ENCODE measurements around the gene LRRC74A. TPM values are rescaled to one million over a fixed set of nuclear protein-coding genes. Genes with fewer than 3 reads are reported as not detected.
A peak's percentile ranks its signal among the peaks of the same experiment; 100 is the strongest.

Gene LRRC74A
- total RNA-seq, 1 experiment from 2014 or later = not detected

GRCh38 chr14:76848879-76849278, 22.7 kb downstream of the LRRC74A start:
- no peak for DNase-seq
- H3K27me3 ChIP-seq = no peaks in the 10 kb centered on the region; the same call in 1 of the 2 replicates
- H3K27ac ChIP-seq = no peak overlapping the region
- no peaks in the 10 kb centered on the region for H3K4me1 ChIP-seq
- no peaks in the 10 kb centered on the region for H3K36me3 ChIP-seq
- no peak overlapping the region for H3K4me3 ChIP-seq
- no peaks in the 10 kb centered on the region for H3K9me3 ChIP-seq (replicated peaks)

DNA sequence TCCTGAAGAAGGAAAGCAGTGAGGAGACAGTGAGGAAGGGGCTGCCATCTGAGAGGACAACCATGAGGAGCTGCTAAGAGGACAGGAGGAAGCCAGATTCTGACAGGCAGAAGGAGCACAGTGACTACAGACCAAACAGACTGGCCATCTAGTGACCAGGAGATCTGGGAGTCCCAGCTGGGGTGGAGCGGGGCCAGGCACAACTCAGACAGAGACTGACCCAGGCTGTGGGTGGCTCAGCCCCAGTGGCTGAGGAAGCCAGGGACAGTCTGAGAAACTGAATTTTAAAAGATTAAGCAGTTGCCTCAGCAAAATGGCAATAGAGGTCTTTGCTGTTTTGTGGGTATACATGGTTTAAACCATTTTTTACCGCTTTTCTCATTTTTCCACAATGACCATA, 28.9 kb downstream of the LRRC74A start:
- Histone ChIP-seq H3K9me3 (replicated peaks) (no peaks in the 10 kb centered on the region), H3K4me1 (no peaks in the 10 kb centered on the region), H3K27ac (no peak overlapping the region), H3K4me3 (no peak overlapping the region), H3K36me3 (no peaks in the 10 kb centered on the region), H3K27me3 (no peaks in the 10 kb centered on the region)
- DNase-seq = no peak

- Histone ChIP-seq H3K9me3 (replicated peaks) (no peaks in the 10 kb centered on the region), H3K4me1 (0 out of 2 replicates have a peak, but pooled peaks cover 5% of the 10 kb centered on the region), H3K27ac (no peak overlapping the region), H3K36me3 (no peaks in the 10 kb centered on the region), H3K4me3 (no peak overlapping the region), H3K27me3 (no peaks in the 10 kb centered on the region)
- no peak for DNase-seq
These were observed 30.6 kb downstream of the LRRC74A start for GRCh38 chr14:76856769-76857168.

DNA sequence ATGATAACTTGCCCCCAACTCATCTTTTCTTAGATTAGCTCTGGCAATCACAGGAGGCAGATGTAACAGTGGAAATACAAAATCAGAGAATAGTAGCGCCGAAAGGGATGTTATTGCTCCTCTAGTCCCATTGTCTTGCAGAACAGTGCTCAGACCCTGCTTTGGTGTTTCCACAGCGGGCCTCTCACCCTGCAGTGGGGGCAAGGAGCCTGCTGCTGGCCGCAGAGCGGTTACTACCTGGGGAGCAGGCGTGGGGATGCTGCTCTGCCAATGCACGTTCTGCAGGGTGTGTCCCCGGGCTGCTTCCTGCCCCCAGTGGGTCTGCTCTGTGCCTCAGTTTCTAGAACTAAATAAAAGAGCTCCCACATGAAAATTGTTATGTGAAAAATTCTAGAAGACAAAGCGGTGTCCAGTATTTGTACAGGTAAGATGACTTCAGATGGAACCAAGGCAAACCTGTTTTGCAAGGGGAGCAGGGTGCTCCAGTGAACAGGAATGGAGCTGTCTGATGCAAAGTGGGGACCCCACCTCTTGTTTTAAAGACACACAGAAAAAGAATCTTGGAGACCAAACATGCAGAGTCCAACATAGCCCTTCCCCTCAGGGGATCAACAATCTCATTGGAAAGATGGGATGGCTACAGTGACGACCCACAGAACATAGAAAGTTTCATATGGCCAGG, 35.5 kb downstream of the LRRC74A start:
- peaks cover 13% of the 10 kb centered on the region for H3K4me1 ChIP-seq
- H3K27ac ChIP-seq = no peak overlapping the region
- H3K4me3 ChIP-seq = no peak overlapping the region
- DNase-seq = no peak
- no peaks in the 10 kb centered on the region for H3K36me3 ChIP-seq
- no peaks in the 10 kb centered on the region for H3K27me3 ChIP-seq
- H3K9me3 ChIP-seq (replicated peaks) = no peaks in the 10 kb centered on the region

DNA sequence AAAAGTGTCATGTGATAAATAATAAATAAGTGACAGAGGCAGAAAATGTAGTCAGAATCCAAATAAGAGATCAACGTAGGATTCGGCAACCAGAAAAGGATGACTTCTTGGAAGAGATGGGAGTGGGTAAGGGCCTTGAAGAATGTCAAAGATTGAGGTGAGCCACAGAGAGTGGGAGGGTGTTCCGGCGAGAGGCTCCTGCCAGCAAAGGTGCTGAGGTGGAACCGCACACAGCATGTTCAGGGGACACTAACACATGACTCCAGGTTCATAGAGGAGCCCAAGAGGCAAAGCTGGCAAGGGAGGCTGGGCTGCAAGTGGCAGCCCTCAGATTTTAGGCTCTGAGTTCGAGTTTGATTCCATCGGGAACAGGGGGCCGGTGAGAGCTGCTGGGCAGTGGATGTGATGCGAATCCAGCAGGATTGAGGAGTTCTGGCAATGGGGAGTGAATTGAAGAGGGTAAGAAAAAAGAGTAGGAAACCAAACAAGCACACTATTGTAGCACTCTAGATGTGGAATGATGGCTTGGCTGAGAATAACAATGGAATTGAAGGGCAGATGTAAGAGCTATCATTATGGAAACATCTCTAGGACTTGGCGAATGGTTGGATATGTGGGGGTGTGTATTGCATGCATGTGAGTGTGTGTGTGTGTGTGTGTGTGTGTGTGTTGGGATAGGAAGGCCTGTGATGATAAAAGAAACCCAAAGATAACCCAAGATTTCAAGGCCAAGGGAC, 36.5 kb downstream of the LRRC74A start:
- DNase-seq = no peak
- H3K27ac ChIP-seq = no peak overlapping the region
- H3K36me3 ChIP-seq = no peaks in the 10 kb centered on the region
- H3K4me1 ChIP-seq = peaks cover 18% of the 10 kb centered on the region
- no peaks in the 10 kb centered on the region for H3K27me3 ChIP-seq
- H3K9me3 ChIP-seq (replicated peaks) = no peaks in the 10 kb centered on the region
- no peak overlapping the region for H3K4me3 ChIP-seq

GRCh38 chr14:76863724-76864407, 37.7 kb downstream of the LRRC74A start:
- peak; percentile 35 to 69 for DNase-seq
- no peaks in the 10 kb centered on the region for H3K9me3 ChIP-seq (replicated peaks)
- no peak overlapping the region for H3K27ac ChIP-seq

DNA sequence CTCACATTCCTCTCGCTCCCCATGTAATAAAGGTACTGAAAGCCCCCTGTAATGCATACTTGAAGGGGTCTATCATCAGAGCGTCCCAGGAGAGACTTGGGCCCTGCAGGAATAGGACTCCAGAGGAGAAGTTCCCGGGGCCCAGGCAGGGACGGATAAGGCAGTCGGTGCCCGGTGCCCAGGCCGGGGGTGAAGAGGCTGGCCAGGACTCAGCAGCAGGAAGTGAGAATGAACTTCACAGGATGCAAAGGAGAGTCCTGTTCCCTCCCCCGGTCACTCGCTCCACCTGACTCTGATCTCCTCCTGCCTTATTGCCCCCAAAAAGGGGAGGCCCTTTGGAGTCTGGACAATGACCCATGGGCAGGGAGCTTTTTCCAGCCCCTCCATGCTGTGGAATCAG, 40.2 kb downstream of the LRRC74A start:
- H3K4me1 ChIP-seq = peaks cover 27% of the 10 kb centered on the region
- no peak overlapping the region for H3K4me3 ChIP-seq
- no peaks in the 10 kb centered on the region for H3K9me3 ChIP-seq (replicated peaks)
- H3K27ac ChIP-seq = no peak overlapping the region
- no peak for DNase-seq
- H3K36me3 ChIP-seq = no peaks in the 10 kb centered on the region
- no peaks in the 10 kb centered on the region for H3K27me3 ChIP-seq

More at GRCh38 chr14:76863724-76864407, 37.7 kb downstream of the LRRC74A start:
- H3K4me3 ChIP-seq = no peak overlapping the region
- no peaks in the 10 kb centered on the region for H3K27me3 ChIP-seq
- H3K36me3 ChIP-seq = no peaks in the 10 kb centered on the region
- peaks cover 30% of the 10 kb centered on the region for H3K4me1 ChIP-seq

GRCh38 chr14:76867516-76868453, 41.6 kb downstream of the LRRC74A start:
- H3K4me1 ChIP-seq = peaks cover 27% of the 10 kb centered on the region
- peak; percentile 37 to 60 for DNase-seq
- H3K36me3 ChIP-seq = no peaks in the 10 kb centered on the region
- no peaks in the 10 kb centered on the region for H3K27me3 ChIP-seq
- no peaks in the 10 kb centered on the region for H3K9me3 ChIP-seq (replicated peaks)
- H3K27ac ChIP-seq = peak overlapping the region; percentile 9; the same call in 1 of the 2 replicates
- H3K4me3 ChIP-seq = peak overlapping the region; percentile 1; the same call in 1 of the 2 replicates

DNA sequence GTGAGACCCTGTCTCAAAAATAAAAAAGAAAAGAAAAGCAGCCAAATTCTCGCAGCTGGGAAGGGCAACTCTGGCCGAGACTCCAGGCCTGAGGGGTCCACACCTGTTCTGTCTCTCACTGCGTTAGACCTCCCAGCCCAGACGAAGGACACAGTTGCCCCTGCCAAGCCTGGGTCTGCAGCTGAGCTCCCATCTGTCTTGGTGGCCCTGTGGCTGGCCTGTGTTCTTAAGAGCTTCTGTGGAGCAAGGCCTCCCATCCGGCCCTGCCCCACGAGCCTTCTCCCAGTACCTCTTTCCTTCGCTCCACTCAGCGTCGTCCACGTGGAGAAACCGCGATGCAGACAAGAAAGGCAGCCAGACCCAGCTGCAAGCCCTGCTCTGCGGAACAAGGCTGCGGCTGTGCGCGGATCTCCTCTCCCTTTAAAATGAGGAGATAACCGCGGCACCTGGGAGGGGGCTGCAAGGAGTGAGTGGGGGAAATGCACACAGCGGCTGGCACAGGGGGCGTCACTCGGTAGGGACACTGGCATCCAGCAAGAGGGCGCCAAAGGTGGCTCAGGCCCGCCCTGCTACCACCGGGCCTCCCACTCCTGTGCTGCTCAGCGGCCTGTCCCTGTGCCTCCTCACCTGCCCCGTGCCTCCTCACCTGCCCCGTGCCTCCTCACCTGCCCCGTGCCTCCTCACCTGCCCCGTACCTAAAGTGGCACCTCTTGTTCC, 42.4 kb downstream of the LRRC74A start:
- peaks cover 27% of the 10 kb centered on the region for H3K4me1 ChIP-seq
- H3K4me3 ChIP-seq = peak overlapping the region; percentile 17; the same call in 1 of the 2 replicates
- no peaks in the 10 kb centered on the region for H3K9me3 ChIP-seq (replicated peaks)
- DNase-seq = peak; percentile 83 to 90
- peak overlapping the region; percentile 9; the same call in 1 of the 2 replicates for H3K27ac ChIP-seq
- H3K27me3 ChIP-seq = no peaks in the 10 kb centered on the region
- no peaks in the 10 kb centered on the region for H3K36me3 ChIP-seq

GRCh38 chr14:76870166-76870565, 44.0 kb downstream of the LRRC74A start:
- Histone ChIP-seq H3K9me3 (replicated peaks) (peaks cover under 1% of the 10 kb centered on the region; the same call in 1 of the 2 replicates), H3K4me3 (no peak overlapping the region), H3K27ac (no peak overlapping the region), H3K27me3 (no peaks in the 10 kb centered on the region), H3K4me1 (peaks cover 19% of the 10 kb centered on the region), H3K36me3 (no peaks in the 10 kb centered on the region)
- peak in 1 of 2 experiments; percentile 37 for DNase-seq

GRCh38 chr14:76872796-76873432, 46.7 kb downstream of the LRRC74A start:
- Histone ChIP-seq H3K27me3 (no peaks in the 10 kb centered on the region), H3K4me3 (no peak overlapping the region), H3K36me3 (no peaks in the 10 kb centered on the region), H3K4me1 (peaks cover 12% of the 10 kb centered on the region), H3K9me3 (replicated peaks) (peaks cover 4% of the 10 kb centered on the region; the same call in 1 of the 2 replicates), H3K27ac (no peak overlapping the region)
- DNase-seq = peak; percentile 51 to 79

GRCh38 chr14:76874734-76875133, 48.5 kb downstream of the LRRC74A start:
- Histone ChIP-seq H3K36me3 (no peaks in the 10 kb centered on the region), H3K27ac (no peak overlapping the region), H3K27me3 (no peaks in the 10 kb centered on the region), H3K9me3 (replicated peaks) (peaks cover 4% of the 10 kb centered on the region; the same call in 1 of the 2 replicates), H3K4me3 (no peak overlapping the region), H3K4me1 (no peaks in the 10 kb centered on the region)
- DNase-seq = no peak

GRCh38 chr14:76876076-76876475, 49.9 kb downstream of the LRRC74A start:
- Histone ChIP-seq H3K4me1 (no peaks in the 10 kb centered on the region), H3K36me3 (no peaks in the 10 kb centered on the region), H3K27me3 (no peaks in the 10 kb centered on the region), H3K9me3 (replicated peaks) (peaks cover 4% of the 10 kb centered on the region; the same call in 1 of the 2 replicates), H3K27ac (no peak overlapping the region), H3K4me3 (no peak overlapping the region)
- peak; percentile 63 to 81 for DNase-seq
